ENCODE measurements around the gene PKN3.

PKN3 gene

DNA sequence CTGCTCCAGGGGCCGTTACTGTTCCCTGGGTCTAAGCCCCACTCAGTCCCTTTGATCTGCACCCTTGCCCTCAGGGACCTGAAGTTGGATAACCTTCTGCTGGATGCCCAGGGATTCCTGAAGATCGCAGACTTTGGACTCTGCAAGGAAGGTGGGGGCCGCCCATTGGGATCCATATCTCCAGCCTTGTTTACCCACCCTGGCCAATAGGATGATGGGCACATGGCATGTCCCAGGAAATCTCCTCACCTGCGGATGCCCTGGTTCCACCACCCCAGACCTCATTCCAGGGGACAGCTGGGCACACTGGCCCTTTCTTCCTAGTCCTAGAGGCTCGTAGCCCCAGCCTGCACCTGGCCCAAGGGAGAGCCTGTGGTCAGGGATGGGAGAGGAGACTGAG lies 16.2 kb downstream of the PKN3 start:
- DNase-seq: no peak

DNA sequence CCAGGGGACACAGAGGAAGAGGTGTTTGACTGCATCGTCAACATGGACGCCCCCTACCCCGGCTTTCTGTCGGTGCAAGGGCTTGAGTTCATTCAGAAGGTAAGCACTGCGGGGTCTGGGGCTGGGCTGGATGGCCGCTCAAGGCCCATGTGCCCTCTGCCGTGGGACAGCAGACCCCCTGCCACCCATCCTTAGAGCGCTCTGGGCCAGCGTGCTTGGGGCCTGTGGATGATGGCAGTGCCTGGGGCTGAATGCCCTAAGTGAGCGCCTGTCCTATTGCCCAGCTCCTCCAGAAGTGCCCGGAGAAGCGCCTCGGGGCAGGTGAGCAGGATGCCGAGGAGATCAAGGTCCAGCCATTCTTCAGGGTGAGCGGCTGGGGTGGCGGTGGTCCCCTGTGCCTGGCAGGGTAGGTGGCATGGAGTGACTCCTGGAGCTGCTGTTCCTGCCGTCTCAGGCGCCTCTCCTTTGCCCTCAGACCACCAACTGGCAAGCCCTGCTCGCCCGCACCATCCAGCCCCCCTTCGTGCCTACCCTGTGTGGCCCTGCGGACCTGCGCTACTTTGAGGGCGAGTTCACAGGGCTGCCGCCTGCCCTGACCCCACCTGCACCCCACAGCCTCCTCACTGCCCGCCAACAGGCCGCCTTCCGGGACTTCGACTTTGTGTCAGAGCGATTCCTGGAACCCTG lies 17.8 kb downstream of the PKN3 start:
- no peak for DNase-seq

GRCh38 chr9:128720841-128721486 lies 18.7 kb downstream of the PKN3 start:
- no peak for DNase-seq

DNA sequence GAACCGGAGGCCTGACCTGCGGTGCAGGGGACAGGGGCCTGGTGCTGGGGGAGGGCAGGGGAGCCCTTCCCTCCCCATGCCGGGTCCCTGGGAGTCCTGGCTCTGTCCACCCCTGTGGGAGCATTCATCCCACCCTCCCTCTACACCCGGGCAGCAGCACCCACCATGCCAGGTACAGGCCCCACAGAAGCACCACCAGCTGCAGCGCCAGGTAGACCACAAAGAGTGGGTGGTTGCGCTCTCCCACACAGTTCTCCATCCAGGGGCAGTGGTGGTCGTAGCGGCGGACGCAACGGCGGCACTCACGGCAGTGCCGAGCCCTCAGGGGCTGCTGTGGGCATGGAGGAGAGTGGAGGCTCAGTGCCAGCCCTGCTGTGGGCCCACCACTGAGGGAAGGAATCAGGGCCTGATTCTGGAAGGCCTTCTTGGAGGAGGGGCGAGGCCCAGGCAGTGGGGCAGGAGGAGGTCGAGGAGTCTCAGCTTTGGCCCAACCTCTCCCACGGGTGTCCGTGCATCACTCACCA lies 19.2 kb downstream of the PKN3 start:
- DNase-seq: no peak

DNA sequence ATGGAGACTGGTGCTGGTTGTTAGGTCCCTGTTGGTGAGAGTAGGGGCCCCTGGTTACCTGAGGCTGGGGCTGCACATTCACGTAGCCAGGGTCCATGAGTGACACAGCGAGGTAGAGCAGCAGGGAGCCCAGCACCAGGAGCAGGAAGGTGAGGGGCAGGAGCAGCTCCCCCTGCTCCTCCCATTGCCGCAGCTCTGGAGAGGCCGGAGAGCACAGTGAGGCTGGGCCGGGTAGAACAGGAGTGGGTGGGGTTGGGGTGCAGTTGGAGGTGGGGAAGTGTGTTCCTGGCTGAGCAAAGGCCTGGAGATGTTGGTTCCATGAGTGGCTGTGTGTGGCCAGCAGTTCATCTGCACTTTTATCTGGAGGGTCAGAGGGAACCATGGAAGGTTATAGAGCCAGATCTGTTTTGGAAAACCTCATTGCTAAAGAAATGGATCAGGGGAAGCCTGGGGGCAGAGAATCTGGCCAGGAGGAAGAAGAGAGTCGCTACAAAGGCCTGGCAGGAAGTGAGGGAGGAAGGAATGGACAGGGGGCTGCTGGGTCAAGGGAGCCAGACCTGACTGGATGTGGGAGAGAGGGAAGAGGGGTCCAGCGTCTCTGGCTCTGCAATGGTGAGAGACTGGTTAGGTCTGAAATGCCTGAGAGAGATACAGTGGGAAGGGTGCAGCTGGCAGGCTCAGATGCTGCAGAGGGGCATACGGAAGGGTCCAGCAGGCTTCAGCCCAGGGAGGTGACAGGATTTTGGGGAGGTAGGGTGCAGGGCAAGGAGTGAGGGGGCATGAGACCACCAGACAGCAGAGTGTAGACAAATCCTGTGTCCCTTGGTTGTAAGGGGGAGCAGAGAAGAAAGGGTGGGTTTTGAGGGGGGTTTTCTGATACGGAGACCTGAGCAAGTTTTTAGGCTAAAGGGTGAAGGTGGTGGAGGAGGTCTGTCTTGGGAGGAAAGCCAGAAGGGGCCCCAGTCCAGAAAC lies 20.4 kb downstream of the PKN3 start:
- DNase-seq: no peak

- no peak for DNase-seq
Measured at GRCh38 chr9:128723352-128723865, 21.1 kb downstream of the PKN3 start.

DNA sequence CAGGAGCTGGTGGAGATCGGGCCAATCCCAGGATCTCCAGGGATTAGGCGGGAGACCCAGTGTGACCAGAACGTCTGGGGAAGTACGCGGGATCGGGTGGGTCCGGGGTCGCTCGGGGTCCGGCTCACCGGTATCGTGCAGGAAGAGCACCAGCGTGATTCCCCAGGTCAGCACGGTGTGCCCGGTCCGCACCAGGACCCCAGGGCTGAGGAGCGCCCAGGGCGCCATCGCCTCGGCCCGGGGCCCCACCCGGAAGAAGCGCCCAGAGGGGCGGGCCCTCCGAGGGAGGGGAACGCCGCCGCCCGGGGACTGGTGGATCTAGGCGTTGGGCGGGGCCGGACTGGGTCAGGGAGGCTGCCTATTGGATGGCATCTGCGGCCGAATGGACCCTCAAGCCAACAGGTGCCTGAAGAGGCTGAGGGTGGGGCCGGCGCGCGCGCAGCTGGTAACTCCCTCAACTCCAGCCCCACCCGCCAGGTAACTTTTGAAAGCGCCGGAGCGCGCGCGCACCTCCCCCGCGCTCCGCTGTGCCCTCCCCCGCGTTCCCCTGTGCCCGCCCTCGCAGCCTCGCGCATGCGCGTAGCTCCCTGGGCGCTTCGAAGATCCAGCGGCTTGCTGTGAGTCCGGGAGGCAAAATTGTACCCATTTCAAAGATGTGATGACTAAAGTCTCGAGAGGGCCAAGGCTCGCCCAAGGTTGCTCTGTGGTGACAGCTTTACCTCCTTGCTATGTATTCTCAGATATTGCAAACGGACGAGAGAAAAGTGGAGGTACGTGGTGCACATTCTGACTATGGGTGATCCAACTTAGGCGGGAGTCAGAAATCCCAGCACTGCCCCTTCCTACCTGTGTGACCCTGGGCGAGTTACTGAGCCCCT lies 21.8 kb downstream of the PKN3 start, which contains the start of gene ZDHHC12:
ZDHHC12 (minus strand) TSS at position 262 of the 878 bp plus-strand sequence; CDS start at position 228, 34 bp downstream.
- peak; percentile 98 for DNase-seq

GRCh38 chr9:128724744-128725211 lies 22.5 kb downstream of the PKN3 start:
- no peak for DNase-seq

GRCh38 chr9:128727640-128728248 lies 25.4 kb downstream of the PKN3 start:
- DNase-seq: no peak

GRCh38 chr9:128728298-128728697 lies 26.0 kb downstream of the PKN3 start:
- no peak for DNase-seq

- no peak for DNase-seq
Measured at GRCh38 chr9:128729302-128729701, 27.0 kb downstream of the PKN3 start.

GRCh38 chr9:128729766-128730517 lies 27.6 kb downstream of the PKN3 start:
- DNase-seq: no peak

- DNase-seq: no peak
Measured at GRCh38 chr9:128731093-128731492, 28.8 kb downstream of the PKN3 start.

DNA sequence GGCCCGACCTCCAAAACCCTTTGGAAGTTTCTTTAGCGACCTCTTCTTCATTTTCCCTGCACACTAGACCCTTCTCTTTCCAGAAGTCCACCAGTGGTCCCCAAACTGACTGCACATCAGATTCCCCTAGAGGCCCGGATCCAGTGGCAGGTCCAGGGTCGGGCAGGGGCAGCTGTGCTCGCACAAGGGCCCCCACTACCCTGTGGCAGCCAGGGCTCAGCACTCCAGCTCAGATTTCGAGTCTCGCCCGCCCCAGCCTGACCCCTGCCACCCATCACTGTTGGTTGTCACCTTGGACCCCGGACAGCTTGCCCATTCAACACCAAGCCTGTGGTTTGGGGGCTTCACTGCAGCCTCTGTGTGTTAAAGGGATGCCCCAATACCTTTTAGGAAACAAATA lies 29.4 kb downstream of the PKN3 start:
- DNase-seq: no peak

GRCh38 chr9:128732576-128732975 lies 30.3 kb downstream of the PKN3 start:
- no peak for DNase-seq

DNA sequence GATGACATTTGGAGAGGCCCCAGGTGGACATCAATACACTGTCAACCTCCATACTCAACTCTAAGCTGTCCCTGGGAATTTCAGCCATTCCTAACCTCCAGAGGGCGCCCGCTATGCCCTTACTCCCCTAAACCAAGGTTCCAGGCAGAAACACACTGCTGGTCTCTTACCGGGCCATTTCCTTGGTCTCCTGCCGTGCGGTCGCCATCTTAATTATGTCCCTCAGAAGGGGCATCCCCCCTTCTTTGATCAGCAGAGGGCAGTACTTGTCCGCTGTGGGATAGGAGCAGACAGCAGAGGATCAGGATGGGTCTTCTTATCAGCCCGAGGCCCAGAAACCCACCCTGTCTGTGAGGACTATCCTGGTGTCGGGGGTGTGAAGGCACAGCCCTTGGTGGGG lies 31.0 kb downstream of the PKN3 start:
- DNase-seq: no peak

DNA sequence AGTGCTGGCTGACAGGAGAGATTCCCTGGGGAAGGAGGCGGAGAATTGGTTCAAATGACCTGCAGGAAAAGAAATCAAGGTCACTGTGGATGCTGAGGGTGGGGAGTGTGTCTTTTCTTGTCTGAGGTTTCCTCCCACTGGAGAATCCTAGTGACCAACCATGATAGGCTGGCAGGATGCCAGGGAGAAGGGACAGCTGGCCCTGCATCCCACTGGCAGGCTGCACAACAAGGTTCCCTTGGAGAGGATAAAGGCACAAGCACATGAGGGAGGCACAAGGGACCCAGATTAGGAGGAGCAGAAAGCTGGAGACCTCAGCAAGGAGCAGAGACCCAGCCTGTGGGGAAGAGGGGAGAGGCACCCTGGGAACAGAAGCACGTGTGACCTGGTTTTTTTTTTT lies 33.1 kb downstream of the PKN3 start:
- no peak for DNase-seq

DNA sequence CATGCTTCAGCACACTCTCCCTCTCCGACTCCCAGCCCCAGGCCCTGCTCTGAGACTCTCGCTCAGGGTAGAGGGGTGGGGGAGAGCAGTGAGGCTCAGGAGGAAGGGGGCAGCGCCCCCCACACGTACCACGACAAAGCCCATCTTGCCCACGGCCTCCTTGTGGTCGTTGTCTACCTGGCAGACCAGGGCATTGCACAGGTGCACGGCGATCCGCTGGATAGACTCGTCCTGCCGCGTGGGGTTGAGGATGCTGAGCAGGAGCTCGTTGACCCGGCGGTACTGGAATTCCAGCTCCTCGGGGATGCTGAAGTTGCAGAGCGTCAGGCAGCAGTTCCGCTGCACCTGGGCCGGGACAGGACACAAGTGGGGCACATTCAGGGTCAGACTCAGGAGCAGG lies 40.1 kb downstream of the PKN3 start:
- no peak for DNase-seq

DNA sequence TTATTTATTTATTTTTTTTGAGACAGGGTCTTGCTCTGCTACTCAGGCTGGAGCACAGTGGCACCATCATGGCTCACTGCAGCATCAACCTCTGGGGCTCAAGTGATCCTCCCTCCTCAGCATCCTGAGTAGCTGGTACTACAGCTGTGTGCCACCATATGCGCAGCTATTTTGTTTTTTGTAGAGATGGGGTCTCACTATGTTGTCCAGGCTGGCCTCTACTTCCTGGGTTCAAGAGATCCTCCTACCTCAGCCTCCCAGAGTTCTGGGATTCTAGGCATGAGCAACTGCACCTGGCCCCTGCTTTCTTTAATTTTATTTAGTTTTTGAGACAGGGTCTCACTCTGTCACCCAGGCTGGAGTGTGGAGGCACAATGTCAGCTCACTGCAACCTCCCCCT lies 41.1 kb downstream of the PKN3 start:
- DNase-seq: no peak

DNA sequence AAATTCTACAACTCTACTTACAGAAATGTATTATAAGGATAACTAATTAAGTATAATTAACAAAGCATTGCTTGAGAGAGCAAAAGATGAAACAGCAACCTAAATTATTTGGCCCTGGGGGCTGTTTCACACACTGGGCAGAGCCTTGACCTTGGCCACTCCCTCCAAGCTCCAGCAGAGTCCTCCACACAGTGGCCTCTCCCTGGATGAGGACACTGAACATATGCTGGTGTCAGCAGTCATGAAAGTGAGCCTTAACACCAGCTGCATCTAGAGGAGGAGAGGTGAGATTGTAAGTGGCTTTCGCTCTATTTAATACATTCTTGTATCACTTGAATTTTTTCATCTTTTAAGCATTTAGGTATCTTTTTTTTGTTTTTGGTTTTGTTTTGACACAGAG lies 44.9 kb downstream of the PKN3 start:
- DNase-seq: no peak
